Thyroid gland (tissue), 4 donors: ENCODE results near the gene RNF13. TPM values are rescaled to one million over a fixed set of nuclear protein-coding genes. Genes with fewer than 3 reads are reported as not detected.

Experiments used
- DNase-seq, 2 donors: peaks; one replicate each; pipeline ENCODE4 v3.0.0-alpha.2; 2019
- H3K27ac ChIP-seq, 3 donors: fragments of 200-600 bp; sonication (generic); 1 replicate in 2 of 3; 2 replicates in 1 of 3; pipeline ENCODE4 v1.5.1; 2016 to 2019; ENCODE audit warnings: mild to moderate bottlenecking in 1 of 3, moderate library complexity in 1 of 3
- H3K27me3 ChIP-seq: fragments of 200-600 bp; sonication (generic); one replicate; pipeline ENCODE4 v1.5.1; 2019
- H3K36me3 ChIP-seq, 2 donors: fragments of 200-600 bp; sonication (generic); one replicate each; pipeline ENCODE4 v1.5.1; 2016 to 2019
- H3K4me1 ChIP-seq, 2 donors: fragments of 200-600 bp; sonication (generic); one replicate each; pipeline ENCODE4 v1.5.1; 2017 to 2019
- H3K4me3 ChIP-seq, 3 donors: fragments of 200-600 bp; sonication (generic); replicated peaks in 1 of 3; 1 replicate in 2 of 3; 2 replicates in 1 of 3; pipeline ENCODE4 v1.5.1; 2016; ENCODE audit warnings: mild to moderate bottlenecking in 1 of 3
- H3K9me3 ChIP-seq: fragments of 200-600 bp; sonication (generic); one replicate; pipeline ENCODE4 v1.5.1; 2017
- POLR2A ChIP-seq, 2 donors: fragments of 450-650 bp; IDR thresholded peaks; one replicate each; pipeline ENCODE4 v1.6.1; 2017; ENCODE audit warnings: antibody characterized with exemption in 2 of 2, mild to moderate bottlenecking in 2 of 2, moderate library complexity in 1 of 2
- WGBS, 2 donors: methylation state at CpG; one replicate each; pipeline ENCODE4 v1.1.5; 2017; 5-methylcytosine and 5-hydroxymethylcytosine counted together
- intact Hi-C: fragments of 100-400 bp; cut with DNase I; formaldehyde crosslinking; loops from one replicate; pipeline ENCODE4 v1.15.1; 2023
- total RNA-seq, 4 donors: library from RNA; depleted of rRNA; stranded (reverse); fragments of >200 nt; gene quantifications; one replicate each; pipeline ENCODE4 v1.2.3, GENCODE V29; 2016
- TF ChIP-seq, protein P1 (sequence below), 6 experiments: fragments of 200-600 bp in 3 of 6; fragments of 450-650 bp in 3 of 6; sonication (generic) in 3 of 6; IDR thresholded peaks; one replicate each; pipeline ENCODE4 v1.5.1; 2016 to 2019; ENCODE audit warnings: antibody characterized with exemption in 6 of 6, mild to moderate bottlenecking in 2 of 6, inconsistent platforms in 1 of 6, moderate library complexity in 1 of 6

RNF13 gene
- total RNA-seq, 4 donors from 2014 or later = 106 to 161 (median 127) TPM

- TF ChIP-seq, protein P1, sequence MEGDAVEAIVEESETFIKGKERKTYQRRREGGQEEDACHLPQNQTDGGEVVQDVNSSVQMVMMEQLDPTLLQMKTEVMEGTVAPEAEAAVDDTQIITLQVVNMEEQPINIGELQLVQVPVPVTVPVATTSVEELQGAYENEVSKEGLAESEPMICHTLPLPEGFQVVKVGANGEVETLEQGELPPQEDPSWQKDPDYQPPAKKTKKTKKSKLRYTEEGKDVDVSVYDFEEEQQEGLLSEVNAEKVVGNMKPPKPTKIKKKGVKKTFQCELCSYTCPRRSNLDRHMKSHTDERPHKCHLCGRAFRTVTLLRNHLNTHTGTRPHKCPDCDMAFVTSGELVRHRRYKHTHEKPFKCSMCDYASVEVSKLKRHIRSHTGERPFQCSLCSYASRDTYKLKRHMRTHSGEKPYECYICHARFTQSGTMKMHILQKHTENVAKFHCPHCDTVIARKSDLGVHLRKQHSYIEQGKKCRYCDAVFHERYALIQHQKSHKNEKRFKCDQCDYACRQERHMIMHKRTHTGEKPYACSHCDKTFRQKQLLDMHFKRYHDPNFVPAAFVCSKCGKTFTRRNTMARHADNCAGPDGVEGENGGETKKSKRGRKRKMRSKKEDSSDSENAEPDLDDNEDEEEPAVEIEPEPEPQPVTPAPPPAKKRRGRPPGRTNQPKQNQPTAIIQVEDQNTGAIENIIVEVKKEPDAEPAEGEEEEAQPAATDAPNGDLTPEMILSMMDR (IDR thresholded peaks at IDR 0.05) = no peak
- TF ChIP-seq POLR2A (IDR thresholded peaks at IDR 0.05) = peak in 1 of 2 donors; percentile 39
- H3K36me3 ChIP-seq = no peaks in the 10 kb centered on the region
- DNase-seq = peak; percentile 88 to 90
- intact Hi-C loops = loop anchor here (5.0 kb wide), 1 partner anchor 212 kb away; no protein-coding TSS in a partner anchor
- peaks cover 6 to 12% of the 10 kb centered on the region in 2 donors for H3K4me1 ChIP-seq
- no peaks in the 10 kb centered on the region for H3K9me3 ChIP-seq
- H3K4me3 ChIP-seq = peak overlapping the region; percentile 78 to 88 (median 83)
- peak overlapping the region; percentile 86 to 92 (median 88) for H3K27ac ChIP-seq
- no peaks in the 10 kb centered on the region for H3K27me3 ChIP-seq
- WGBS, 2 donors = 0% methylated on average over 30 to 32 of the region's 73 CpGs
Measured at GRCh38 chr3:149969940-149970715, 157.1 kb downstream of the RNF13 start.

- DNase-seq = peak; percentile 72 to 77
- H3K4me3 ChIP-seq = peak within 1 kb of the TSS; percentile 78 to 88 (median 83)
- TF ChIP-seq, protein P1 (IDR thresholded peaks at IDR 0.05) = no peak
- TF ChIP-seq POLR2A (IDR thresholded peaks at IDR 0.05) = peak in 1 of 2 donors; percentile 69
- no peaks in the 10 kb centered on the region for H3K27me3 ChIP-seq
- intact Hi-C loops = no loop called here
- H3K9me3 ChIP-seq = no peaks in the 10 kb centered on the region
- WGBS, 2 donors = 0% methylated on average over 6 of the region's 102 CpGs; no CpG with 5 or more reads in 1 of the 2 donors
- H3K4me1 ChIP-seq = peaks cover 6 to 12% of the 10 kb centered on the region in 2 donors
- peak within 1 kb of the TSS; percentile 86 to 92 (median 88) for H3K27ac ChIP-seq
- H3K36me3 ChIP-seq = no peaks in the 10 kb centered on the region
Measured at GRCh38 chr3:149970716-149971402, 157.8 kb downstream of the RNF13 start, which contains the start of gene PFN2. TSS of gene PFN2 (minus strand) at chr3:149970895. CDS start at chr3:149970856, 39 bp downstream.

DNA sequence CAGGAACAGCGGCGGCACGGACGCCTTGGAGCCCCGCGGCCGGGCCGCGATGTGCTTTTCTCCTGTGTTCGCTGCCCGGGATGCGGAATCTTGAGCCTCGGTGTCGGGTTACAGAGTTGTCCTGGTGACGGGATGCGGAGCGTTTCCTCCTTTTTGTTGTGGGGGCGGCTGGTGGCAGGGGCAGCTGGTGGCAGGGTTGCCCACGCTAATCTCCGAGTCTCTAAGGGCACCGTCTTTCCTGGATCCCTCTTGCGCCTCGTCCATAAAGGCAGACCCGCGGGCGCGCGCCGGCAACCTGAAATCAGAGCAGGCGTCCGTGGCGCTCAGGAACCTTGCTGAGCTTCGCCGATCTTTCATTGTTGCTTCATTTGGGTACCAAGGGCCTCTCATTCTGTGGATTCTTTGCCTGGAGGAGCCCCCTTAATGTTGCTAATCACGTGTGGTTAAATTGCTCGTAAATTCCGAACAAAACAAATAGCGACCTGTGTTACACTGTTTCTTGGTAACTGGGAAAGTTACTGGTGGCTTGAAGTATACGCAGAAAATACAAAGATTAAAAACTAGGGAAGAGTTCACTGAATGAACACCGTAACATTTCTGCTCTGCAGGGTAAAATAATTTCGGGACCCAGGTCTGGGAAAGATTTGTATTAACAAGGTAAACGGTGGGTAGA lies 158.5 kb downstream of the RNF13 start:
- intact Hi-C loops = no loop called here
- H3K4me1 ChIP-seq = peaks cover 6 to 12% of the 10 kb centered on the region in 2 donors
- peak; percentile 62 to 69 for DNase-seq
- TF ChIP-seq, protein P1 (IDR thresholded peaks at IDR 0.05) = no peak
- peak in 1 of 2 donors; percentile 50 for TF ChIP-seq POLR2A (IDR thresholded peaks at IDR 0.05)
- H3K9me3 ChIP-seq = no peaks in the 10 kb centered on the region
- H3K4me3 ChIP-seq = peak overlapping the region; percentile 47 to 88 (median 76)
- H3K27ac ChIP-seq = peak overlapping the region; percentile 86 to 92 (median 88)
- H3K36me3 ChIP-seq = no peaks in the 10 kb centered on the region
- 2 to 4% methylated on average over 14 to 25 of the region's 42 CpGs for WGBS, 2 donors
- H3K27me3 ChIP-seq = no peaks in the 10 kb centered on the region

DNA sequence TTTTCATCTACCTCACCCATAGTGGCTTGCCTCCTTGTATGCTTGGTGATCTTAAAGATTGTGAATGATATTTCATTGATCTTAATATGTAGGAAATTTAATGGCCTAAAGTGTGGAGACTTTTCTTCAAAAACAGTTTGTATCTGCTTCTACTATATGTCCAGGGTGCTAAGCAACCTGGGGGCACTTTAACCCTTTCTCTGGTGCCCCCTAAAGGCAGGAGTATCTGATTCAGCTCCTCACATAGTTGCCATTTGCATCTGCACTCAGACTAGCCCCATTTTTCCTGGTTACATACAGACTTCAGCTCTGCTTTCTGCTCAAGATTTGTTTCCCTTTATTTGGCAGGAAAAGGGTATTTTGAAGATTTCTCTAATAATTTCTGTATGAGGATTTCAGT lies 162.9 kb downstream of the RNF13 start:
- H3K27ac ChIP-seq = no peak overlapping the region
- H3K27me3 ChIP-seq = no peaks in the 10 kb centered on the region
- no peaks in the 10 kb centered on the region for H3K36me3 ChIP-seq
- intact Hi-C loops = no loop called here
- H3K4me3 ChIP-seq = no peak overlapping the region
- no peaks in the 10 kb centered on the region for H3K9me3 ChIP-seq
- H3K4me1 ChIP-seq = no peaks in the 10 kb centered on the region
- no peak for DNase-seq
- TF ChIP-seq, protein P1 (IDR thresholded peaks at IDR 0.05) = no peak
- TF ChIP-seq POLR2A (IDR thresholded peaks at IDR 0.05) = no peak
